BJ (cell line): ENCODE measurements around the gene TPPP3. TPM values are rescaled to one million over a fixed set of nuclear protein-coding genes. Genes with fewer than 3 reads are reported as not detected.

ENCODE experiments used
- CTCF ChIA-PET: fragments of 350-600 bp; formaldehyde crosslinking; extraction: SDS; loops from one replicate; lab custom pipeline; 2021; ENCODE audit warnings: antibody characterized with exemption, inconsistent platforms; lab: Yijun Ruan, JAX
- POLR2A ChIA-PET: fragments of 300-600 bp; sonication (Branson Sonifier 250); formaldehyde crosslinking; extraction: SDS; loops from one replicate; lab custom pipeline; 2021; ENCODE audit warnings: antibody characterized with exemption; lab: Charles Lee
- DNase-seq: peaks from one replicate; pipeline ENCODE4 v3.0.0-alpha.2; 2011; ENCODE audit warnings: low read depth
- H3K27me3 ChIP-seq: 2 replicates; pipeline ENCODE4 v1.6.0; 2011; ENCODE audit warnings: low read length; ENCODE audit not compliant: control insufficient read depth, insufficient read depth
- H3K36me3 ChIP-seq: 2 replicates; pipeline ENCODE4 v1.5.1; 2011; ENCODE audit warnings: low read length; ENCODE audit not compliant: control insufficient read depth, insufficient read depth
- H3K4me3 ChIP-seq: 2 replicates; pipeline ENCODE4 v1.5.1; 2011; ENCODE audit warnings: low read depth, mild to moderate bottlenecking, control low read depth, low read length
- CTCF ChIP-seq: IDR thresholded peaks from 2 replicates; pipeline ENCODE4 v1.5.1; 2011; ENCODE audit warnings: low read depth, mild to moderate bottlenecking, control low read depth, inconsistent platforms, low read length, moderate library complexity; ENCODE audit not compliant: insufficient read depth
- polyA plus RNA-seq: library from polyadenylated mRNA; depleted of rRNA; stranded (reverse); fragments of >200 nt; gene quantifications from 2 replicates; pipeline ENCODE4 v1.2.3, GENCODE V29; 2011

The TPPP3 gene
- polyA plus RNA-seq, 1 experiment, result 0.64 TPM

- no peak for TF ChIP-seq CTCF
- Histone ChIP-seq H3K27me3 (peaks cover 32% of the 10 kb centered on the region), H3K4me3 (no peak overlapping the region), H3K36me3 (no peaks in the 10 kb centered on the region)
- no peak for DNase-seq
- POLR2A ChIA-PET, result no interaction called here
- CTCF ChIA-PET, result interaction anchor here (0.6 to 10.5 kb wide), 16 partner anchors 12 to 166 kb away, joined by 3 to 276 read pairs (median 6); partner anchors contain the start of genes ATP6V0D1 and ZDHHC1
Observed at GRCh38 chr16:67426950-67427349, 33.7 kb upstream of the TPPP3 start.

DNA sequence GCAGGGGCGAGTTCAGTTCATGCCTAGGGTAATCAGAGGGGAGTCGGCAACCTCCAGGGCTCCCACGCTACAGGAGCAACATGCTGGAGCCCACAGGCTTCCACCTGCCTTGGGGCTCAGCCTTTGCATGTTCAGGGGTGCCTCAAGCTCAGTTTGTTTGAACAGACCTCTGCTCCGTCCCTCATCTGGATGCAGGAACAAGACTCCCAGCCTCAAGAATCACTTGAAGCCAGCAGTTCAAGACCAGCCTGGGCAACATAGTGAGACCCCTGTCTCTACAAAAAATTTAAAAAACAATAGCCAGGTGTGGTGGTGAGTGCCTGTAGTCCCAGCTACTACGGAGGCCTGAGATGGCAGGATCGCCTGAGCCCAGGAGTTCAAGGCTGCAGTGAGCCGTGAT is 32.7 kb upstream of the TPPP3 start:
- no peaks in the 10 kb centered on the region for H3K36me3 ChIP-seq
- DNase-seq, result no peak
- no peak for TF ChIP-seq CTCF
- POLR2A ChIA-PET, result no interaction called here
- no peak overlapping the region for H3K4me3 ChIP-seq
- CTCF ChIA-PET, result interaction anchor here (1.5 to 10.5 kb wide), 8 partner anchors 11 to 165 kb away, joined by 3 to 276 read pairs (median 21); partner anchors contain the start of genes ATP6V0D1 and ZDHHC1
- H3K27me3 ChIP-seq, result peaks cover 32% of the 10 kb centered on the region

DNA sequence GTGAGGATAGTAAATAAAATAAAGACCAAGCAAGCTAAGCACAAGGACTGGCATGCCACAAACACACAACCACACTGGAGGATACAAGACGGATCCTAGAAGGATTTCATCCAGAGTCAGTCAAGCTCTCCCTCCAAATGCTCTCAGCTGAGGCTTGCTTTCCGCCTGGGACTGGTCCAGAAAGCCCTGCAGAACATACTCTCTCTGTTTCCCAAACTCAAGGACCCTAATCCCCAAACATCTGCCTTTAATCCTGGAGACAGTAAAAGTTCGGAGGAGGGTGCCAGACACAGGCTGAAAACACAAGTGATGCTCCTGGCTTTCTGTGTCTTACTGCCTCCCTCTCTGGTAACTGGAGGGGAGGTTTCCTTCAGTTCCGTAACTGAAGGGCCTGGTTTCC is 32.3 kb upstream of the TPPP3 start:
- Histone ChIP-seq H3K36me3 (no peaks in the 10 kb centered on the region), H3K4me3 (no peak overlapping the region), H3K27me3 (peaks cover 32% of the 10 kb centered on the region)
- CTCF ChIA-PET, result interaction anchor here (1.7 to 10.5 kb wide), 6 partner anchors 11 to 165 kb away, joined by 3 to 276 read pairs (median 37); partner anchors contain the start of genes ATP6V0D1 and ZDHHC1
- no peak for DNase-seq
- POLR2A ChIA-PET, result no interaction called here
- TF ChIP-seq CTCF, result no peak

GRCh38 chr16:67425061-67425460 is 31.8 kb upstream of the TPPP3 start:
- 0 out of 2 replicates have a peak, but pooled peaks have one; percentile 8 for TF ChIP-seq CTCF
- ChIA-PET CTCF (interaction anchor here (1.4 to 10.5 kb wide), 6 partner anchors 10 to 164 kb away, joined by 3 to 276 read pairs (median 37); partner anchors contain the start of genes ATP6V0D1 and ZDHHC1), POLR2A (no interaction called here)
- no peak for DNase-seq
- Histone ChIP-seq H3K4me3 (no peak overlapping the region), H3K36me3 (no peaks in the 10 kb centered on the region), H3K27me3 (peaks cover 30% of the 10 kb centered on the region)

- no peak for TF ChIP-seq CTCF
- ChIA-PET CTCF (interaction anchor here (1.1 to 10.5 kb wide), 5 partner anchors 9 to 56 kb away, joined by 3 to 276 read pairs (median 48); partner anchors contain the start of genes ATP6V0D1 and ZDHHC1), POLR2A (no interaction called here)
- DNase-seq, result no peak
- no peak overlapping the region for H3K4me3 ChIP-seq
- no peaks in the 10 kb centered on the region for H3K36me3 ChIP-seq
- H3K27me3 ChIP-seq, result peaks cover 22% of the 10 kb centered on the region
Observed at GRCh38 chr16:67424261-67424615, 30.9 kb upstream of the TPPP3 start.
